ENCODE measurements around the gene ADAM11. TPM values are rescaled to one million over a fixed set of nuclear protein-coding genes. Genes with fewer than 3 reads are reported as not detected.

The ADAM11 gene
- total RNA-seq, 1 experiment from 2014 or later = 0.46 TPM

- Histone ChIP-seq H3K27me3 (ENCODE audit: insufficient read depth, low read depth) (no peaks in the 10 kb centered on the region), H3K79me2 (ENCODE audit: low read depth) (no peaks in the 10 kb centered on the region), H3K36me3 (ENCODE audit: low read depth) (no peaks in the 10 kb centered on the region), H2AFZ (no peak overlapping the region), H3K4me1 (replicated peaks; ENCODE audit: insufficient read depth) (no peaks in the 10 kb centered on the region), H3K27ac (no peak overlapping the region), H3K4me3 (no peak overlapping the region), H3K9me3 (ENCODE audit: insufficient read depth, low read depth) (no peaks in the 10 kb centered on the region), H3F3A (ENCODE audit: insufficient read depth, low read depth) (no peaks in the 10 kb centered on the region), H4K20me1 (ENCODE audit: insufficient read depth) (no peaks in the 10 kb centered on the region; the same call in 1 of the 2 replicates), H3K4me2 (no peak overlapping the region), H3K9me2 (ENCODE audit: insufficient read depth) (no peaks in the 10 kb centered on the region)
- intact Hi-C loops (cut with micrococcal nuclease; ENCODE audit: unreplicated experiment) = no loop called here
- POLR2A ChIA-PET (ENCODE audit: unreplicated experiment) = interaction anchor here (0.6 kb wide), 2 partner anchors 10 to 383 kb away, joined by 3 read pairs; no protein-coding TSS in a partner anchor
- TF ChIP-seq CTCF (conservative IDR thresholded peaks at IDR 0.05) (no peak), EZH2 (IDR thresholded peaks at IDR 0.05; ENCODE audit: low read depth) (no peak)
- no peak for DNase-seq
- BruUV-seq (replicated peaks) = no TSS peak
- CTCF ChIA-PET = no interaction called here
These were observed 9.8 kb downstream of the ADAM11 start for GRCh38 chr17:44768505-44769142.

GRCh38 chr17:44769230-44769629 lies 10.4 kb downstream of the ADAM11 start:
- H3K4me3 ChIP-seq = no peak overlapping the region
- intact Hi-C loops (cut with micrococcal nuclease; ENCODE audit: unreplicated experiment) = no loop called here
- TF ChIP-seq EZH2 (IDR thresholded peaks at IDR 0.05; ENCODE audit: low read depth) (no peak), CTCF (conservative IDR thresholded peaks at IDR 0.05) (no peak)
- H3K9me2 ChIP-seq (ENCODE audit: insufficient read depth) = no peaks in the 10 kb centered on the region
- ChIA-PET POLR2A (ENCODE audit: unreplicated experiment) (interaction anchor here (0.6 kb wide), 2 partner anchors 10 to 384 kb away, joined by 3 read pairs; no protein-coding TSS in a partner anchor), CTCF (no interaction called here)
- no peaks in the 10 kb centered on the region for H3K27me3 ChIP-seq (ENCODE audit: insufficient read depth, low read depth)
- H3K4me2 ChIP-seq = no peak overlapping the region
- H3K27ac ChIP-seq = no peak overlapping the region
- no peaks in the 10 kb centered on the region for H3K79me2 ChIP-seq (ENCODE audit: low read depth)
- no peaks in the 10 kb centered on the region; the same call in 1 of the 2 replicates for H4K20me1 ChIP-seq (ENCODE audit: insufficient read depth)
- H3K9me3 ChIP-seq (ENCODE audit: insufficient read depth, low read depth) = no peaks in the 10 kb centered on the region
- H3F3A ChIP-seq (ENCODE audit: insufficient read depth, low read depth) = no peaks in the 10 kb centered on the region
- DNase-seq = no peak
- H3K4me1 ChIP-seq (replicated peaks; ENCODE audit: insufficient read depth) = no peaks in the 10 kb centered on the region
- H3K36me3 ChIP-seq (ENCODE audit: low read depth) = no peaks in the 10 kb centered on the region
- no peak overlapping the region for H2AFZ ChIP-seq
- no TSS peak for BruUV-seq (replicated peaks)

GRCh38 chr17:44769647-44770084 lies 10.9 kb downstream of the ADAM11 start:
- CTCF ChIA-PET = no interaction called here
- Histone ChIP-seq H4K20me1 (ENCODE audit: insufficient read depth) (no peaks in the 10 kb centered on the region; the same call in 1 of the 2 replicates), H3K27ac (no peak overlapping the region), H3K36me3 (ENCODE audit: low read depth) (no peaks in the 10 kb centered on the region), H3K27me3 (ENCODE audit: insufficient read depth, low read depth) (no peaks in the 10 kb centered on the region), H3K4me1 (replicated peaks; ENCODE audit: insufficient read depth) (0 out of 2 replicates have a peak, but pooled peaks cover 3% of the 10 kb centered on the region), H3K9me3 (ENCODE audit: insufficient read depth, low read depth) (no peaks in the 10 kb centered on the region), H3K9me2 (ENCODE audit: insufficient read depth) (no peaks in the 10 kb centered on the region), H3K4me3 (no peak overlapping the region), H3K4me2 (no peak overlapping the region), H3K79me2 (ENCODE audit: low read depth) (no peaks in the 10 kb centered on the region), H3F3A (ENCODE audit: insufficient read depth, low read depth) (no peaks in the 10 kb centered on the region), H2AFZ (no peak overlapping the region)
- no peak for TF ChIP-seq CTCF (conservative IDR thresholded peaks at IDR 0.05)
- TF ChIP-seq EZH2 (IDR thresholded peaks at IDR 0.05; ENCODE audit: low read depth) = no peak
- DNase-seq = no peak
- intact Hi-C loops (cut with micrococcal nuclease; ENCODE audit: unreplicated experiment) = no loop called here
- POLR2A ChIA-PET (ENCODE audit: unreplicated experiment) = interaction anchor here (0.6 kb wide), 1 partner anchor 156 kb away, joined by 7 read pairs; no protein-coding TSS in a partner anchor
- BruUV-seq (replicated peaks) = no TSS peak

All from PC-9 (cell line).